Activated CD8-positive, alpha-beta memory T cell treated with anti-CD3 and anti-CD28 coated beads for 4 hours (primary cell): ENCODE measurements around the gene ANGEL2.

Source experiments
- DNase-seq, 2 donors: peaks; one replicate each; pipeline ENCODE4 v3.0.0-alpha.2; 2020; ENCODE audit warnings: low read depth in 2 of 2

ANGEL2 gene

GRCh38 chr1:212951126-212951946 lies 64.3 kb downstream of the ANGEL2 start:
- no peak for DNase-seq

GRCh38 chr1:212950243-212951125 lies 65.2 kb downstream of the ANGEL2 start, which contains the start of gene VASH2:
Gene VASH2, plus strand, starts transcription at chr1:212950541. Its CDS starts 1,002 bp downstream, at chr1:212951543.
- peak in 1 of 2 donors; percentile 22 for DNase-seq

- DNase-seq, result no peak
Measured at GRCh38 chr1:212949771-212950170, 65.9 kb downstream of the ANGEL2 start.

- no peak for DNase-seq
Measured at GRCh38 chr1:212946872-212947271, 68.8 kb downstream of the ANGEL2 start.

- DNase-seq, result no peak
Measured at GRCh38 chr1:212945463-212946160, 70.1 kb downstream of the ANGEL2 start.

GRCh38 chr1:212945056-212945455 lies 70.6 kb downstream of the ANGEL2 start:
- DNase-seq, result no peak

- no peak for DNase-seq
Measured at GRCh38 chr1:212944229-212944901, 71.3 kb downstream of the ANGEL2 start.

- DNase-seq, result no peak
Measured at GRCh38 chr1:212943393-212943710, 72.3 kb downstream of the ANGEL2 start.

- no peak for DNase-seq
Measured at GRCh38 chr1:212942679-212943392, 72.8 kb downstream of the ANGEL2 start.
